ENCODE measurements around the gene C19orf44.

Gene C19orf44

DNA sequence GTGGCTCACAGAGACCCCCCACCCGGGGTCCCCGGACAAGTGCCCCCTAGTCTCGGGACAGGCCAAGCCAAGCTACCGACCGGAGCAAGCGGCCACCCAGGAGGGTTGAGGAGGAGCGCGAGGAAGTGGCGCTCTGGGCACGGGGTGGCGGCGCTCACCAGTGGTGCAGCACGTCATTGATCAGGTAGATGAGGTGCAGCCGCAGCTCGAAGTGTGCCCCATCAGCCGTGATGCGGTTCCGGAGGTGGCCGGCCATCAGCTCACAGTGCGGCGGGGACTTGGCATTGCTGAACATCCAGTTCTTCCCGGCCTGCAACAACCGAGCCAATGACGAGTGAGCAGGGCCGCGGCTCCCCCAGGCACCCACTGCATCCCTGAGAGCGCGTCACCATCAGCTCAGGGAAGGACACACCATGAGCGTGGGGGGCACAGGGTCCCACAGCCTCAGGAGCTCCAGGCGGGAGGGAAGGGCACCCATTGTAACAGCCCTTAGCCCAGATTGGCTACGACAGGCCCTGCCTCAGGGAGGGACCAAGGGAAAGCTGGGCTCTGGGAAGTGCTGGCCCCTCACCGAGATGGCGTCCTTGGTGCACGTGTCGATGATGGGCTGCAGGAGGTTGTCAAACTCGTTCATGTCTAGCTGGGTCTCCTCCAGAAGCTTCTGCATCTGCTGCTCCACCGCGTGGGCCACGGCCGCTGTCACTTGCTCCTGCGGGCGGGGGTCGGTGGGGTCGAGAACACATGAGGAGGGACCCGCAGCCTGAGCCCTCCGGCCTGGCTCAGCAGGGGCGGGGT, 36.4 kb downstream of the C19orf44 start:
- no peak overlapping the region for H3K4me3 ChIP-seq (ENCODE audit: low read depth in 1 of 2, low read length in 2 of 2)
- H3K79me2 ChIP-seq (ENCODE audit: insufficient read depth, low read length), result peaks cover 43% of the 10 kb centered on the region
- no peak overlapping the region for H3K9ac ChIP-seq (ENCODE audit: low read depth, low read length)
- no peaks in the 10 kb centered on the region for H3K27me3 ChIP-seq (ENCODE audit: insufficient read depth, low read length, poor library complexity)
- H4K20me1 ChIP-seq (ENCODE audit: insufficient read depth, low read length), result peaks cover 79% of the 10 kb centered on the region
- TF ChIP-seq, protein P1, sequence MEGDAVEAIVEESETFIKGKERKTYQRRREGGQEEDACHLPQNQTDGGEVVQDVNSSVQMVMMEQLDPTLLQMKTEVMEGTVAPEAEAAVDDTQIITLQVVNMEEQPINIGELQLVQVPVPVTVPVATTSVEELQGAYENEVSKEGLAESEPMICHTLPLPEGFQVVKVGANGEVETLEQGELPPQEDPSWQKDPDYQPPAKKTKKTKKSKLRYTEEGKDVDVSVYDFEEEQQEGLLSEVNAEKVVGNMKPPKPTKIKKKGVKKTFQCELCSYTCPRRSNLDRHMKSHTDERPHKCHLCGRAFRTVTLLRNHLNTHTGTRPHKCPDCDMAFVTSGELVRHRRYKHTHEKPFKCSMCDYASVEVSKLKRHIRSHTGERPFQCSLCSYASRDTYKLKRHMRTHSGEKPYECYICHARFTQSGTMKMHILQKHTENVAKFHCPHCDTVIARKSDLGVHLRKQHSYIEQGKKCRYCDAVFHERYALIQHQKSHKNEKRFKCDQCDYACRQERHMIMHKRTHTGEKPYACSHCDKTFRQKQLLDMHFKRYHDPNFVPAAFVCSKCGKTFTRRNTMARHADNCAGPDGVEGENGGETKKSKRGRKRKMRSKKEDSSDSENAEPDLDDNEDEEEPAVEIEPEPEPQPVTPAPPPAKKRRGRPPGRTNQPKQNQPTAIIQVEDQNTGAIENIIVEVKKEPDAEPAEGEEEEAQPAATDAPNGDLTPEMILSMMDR (IDR thresholded peaks at IDR 0.05; ENCODE audit: borderline replicate concordance, extremely low read depth, low read length, poor library complexity, severe bottlenecking), result no peak
- no peak for TF ChIP-seq EZH2 (IDR thresholded peaks at IDR 0.05; ENCODE audit: borderline replicate concordance, low read depth, low read length, severe bottlenecking)
- no peak for DNase-seq
- no peak overlapping the region for H3K27ac ChIP-seq (ENCODE audit: low read length)
- no peak overlapping the region for H3K4me2 ChIP-seq (ENCODE audit: insufficient read depth, low read length)
- H2AFZ ChIP-seq (ENCODE audit: low read depth, low read length), result no peak overlapping the region
- H3K4me1 ChIP-seq (ENCODE audit: insufficient read depth, low read length), result peaks cover 6% of the 10 kb centered on the region; the same call in 1 of the 2 replicates
- no peak for ATAC-seq (ENCODE audit: insufficient read depth, low read depth)
- H3K36me3 ChIP-seq (ENCODE audit: insufficient read depth, low read length), result peaks cover 99% of the 10 kb centered on the region
- H3K9me3 ChIP-seq (ENCODE audit: insufficient read depth, low read length, severe bottlenecking), result no peaks in the 10 kb centered on the region

DNA sequence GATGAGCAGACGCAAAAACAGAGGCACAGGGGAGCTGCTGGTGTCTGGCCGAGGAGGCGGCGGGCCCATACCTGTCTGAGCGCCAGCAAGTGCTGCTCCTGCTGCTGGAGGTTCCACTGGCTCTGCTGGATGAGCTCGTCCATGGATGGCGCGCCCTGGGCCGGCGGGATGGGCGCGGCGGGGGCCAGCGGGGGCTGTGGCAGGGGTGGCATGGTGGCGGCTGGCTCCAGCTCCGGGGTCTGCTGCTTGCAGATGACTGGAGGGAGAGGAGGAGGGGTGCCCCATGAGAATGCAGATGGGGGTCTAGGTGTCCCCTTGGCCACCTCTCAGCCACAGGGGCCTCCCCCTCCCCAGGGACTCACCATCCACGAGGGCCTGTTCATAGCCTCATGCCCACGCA, 39.2 kb downstream of the C19orf44 start:
- no peaks in the 10 kb centered on the region for H3K27me3 ChIP-seq (ENCODE audit: insufficient read depth, low read length, poor library complexity)
- no peak overlapping the region for H3K9ac ChIP-seq (ENCODE audit: low read depth, low read length)
- no peak for ATAC-seq (ENCODE audit: insufficient read depth, low read depth)
- H3K27ac ChIP-seq (ENCODE audit: low read length), result no peak overlapping the region
- DNase-seq, result no peak
- H3K36me3 ChIP-seq (ENCODE audit: insufficient read depth, low read length), result peaks cover 94% of the 10 kb centered on the region
- TF ChIP-seq, protein P1 (IDR thresholded peaks at IDR 0.05; ENCODE audit: borderline replicate concordance, extremely low read depth, low read length, poor library complexity, severe bottlenecking), result no peak
- TF ChIP-seq EZH2 (IDR thresholded peaks at IDR 0.05; ENCODE audit: borderline replicate concordance, low read depth, low read length, severe bottlenecking), result no peak
- no peak overlapping the region for H2AFZ ChIP-seq (ENCODE audit: low read depth, low read length)
- H3K4me3 ChIP-seq (ENCODE audit: low read depth in 1 of 2, low read length in 2 of 2), result no peak overlapping the region
- H3K4me2 ChIP-seq (ENCODE audit: insufficient read depth, low read length), result no peak overlapping the region
- peaks cover 62% of the 10 kb centered on the region for H3K79me2 ChIP-seq (ENCODE audit: insufficient read depth, low read length)
- peaks cover 18% of the 10 kb centered on the region for H3K4me1 ChIP-seq (ENCODE audit: insufficient read depth, low read length)
- H3K9me3 ChIP-seq (ENCODE audit: insufficient read depth, low read length, severe bottlenecking), result no peaks in the 10 kb centered on the region
- peaks cover 86% of the 10 kb centered on the region for H4K20me1 ChIP-seq (ENCODE audit: insufficient read depth, low read length)

DNA sequence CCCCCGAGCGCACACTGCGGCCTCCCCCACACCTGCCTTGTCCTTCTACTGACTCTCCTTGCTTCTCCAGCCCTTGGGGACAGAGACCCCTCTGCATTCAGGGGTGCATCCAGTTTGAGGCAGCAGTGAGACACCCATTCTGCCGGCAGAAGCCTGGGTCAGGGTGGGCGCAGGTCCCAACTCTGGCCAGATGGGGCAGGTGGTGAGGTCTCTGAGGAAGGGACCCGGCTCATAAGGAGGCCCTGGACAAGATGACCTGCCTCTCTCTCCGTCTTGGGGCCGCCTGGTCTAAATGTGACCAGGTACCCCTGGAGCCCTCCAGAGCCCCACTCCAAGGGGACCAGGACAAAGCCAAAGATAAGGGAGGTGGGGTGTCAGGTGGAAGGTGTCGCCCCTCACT, 39.9 kb downstream of the C19orf44 start:
- no peaks in the 10 kb centered on the region for H3K27me3 ChIP-seq (ENCODE audit: insufficient read depth, low read length, poor library complexity)
- peaks cover 68% of the 10 kb centered on the region for H3K79me2 ChIP-seq (ENCODE audit: insufficient read depth, low read length)
- no peak overlapping the region for H2AFZ ChIP-seq (ENCODE audit: low read depth, low read length)
- no peaks in the 10 kb centered on the region for H3K9me3 ChIP-seq (ENCODE audit: insufficient read depth, low read length, severe bottlenecking)
- ATAC-seq (ENCODE audit: insufficient read depth, low read depth) (no peak), DNase-seq (no peak)
- TF ChIP-seq, protein P1 (IDR thresholded peaks at IDR 0.05; ENCODE audit: borderline replicate concordance, extremely low read depth, low read length, poor library complexity, severe bottlenecking), result no peak
- no peak for TF ChIP-seq EZH2 (IDR thresholded peaks at IDR 0.05; ENCODE audit: borderline replicate concordance, low read depth, low read length, severe bottlenecking)
- H3K9ac ChIP-seq (ENCODE audit: low read depth, low read length), result no peak overlapping the region
- H3K4me2 ChIP-seq (ENCODE audit: insufficient read depth, low read length), result no peak overlapping the region
- no peak overlapping the region for H3K4me3 ChIP-seq (ENCODE audit: low read depth in 1 of 2, low read length in 2 of 2)
- H4K20me1 ChIP-seq (ENCODE audit: insufficient read depth, low read length), result peaks cover 87% of the 10 kb centered on the region
- H3K27ac ChIP-seq (ENCODE audit: low read length), result no peak overlapping the region
- peaks cover 26% of the 10 kb centered on the region for H3K4me1 ChIP-seq (ENCODE audit: insufficient read depth, low read length)
- H3K36me3 ChIP-seq (ENCODE audit: insufficient read depth, low read length), result peaks cover 94% of the 10 kb centered on the region

Measured in DND-41 (cell line).